ENCODE data around the gene SYT17.
"Not testable (repeated sequence)": the region's sequence is repeated elsewhere in the genome, so short reads cannot be mapped to it uniquely, and the experiment has no call there.

SYT17 gene

GRCh38 chr16:19173649-19174383 lies 5.8 kb downstream of the SYT17 start:
- DNase-seq (ENCODE audit: low read depth), result no peak

GRCh38 chr16:19174478-19174877 lies 6.4 kb downstream of the SYT17 start:
- DNase-seq (ENCODE audit: low read depth), result no peak

- DNase-seq (ENCODE audit: low read depth), result no peak
Measured at GRCh38 chr16:19175492-19176262, 7.6 kb downstream of the SYT17 start.

GRCh38 chr16:19177111-19177739 lies 9.2 kb downstream of the SYT17 start:
- no peak for DNase-seq (ENCODE audit: low read depth)

- DNase-seq (ENCODE audit: low read depth), result no peak
Measured at GRCh38 chr16:19179546-19180490, 11.8 kb downstream of the SYT17 start.

- DNase-seq (ENCODE audit: low read depth), result no peak
Measured at GRCh38 chr16:19180741-19181140, 12.7 kb downstream of the SYT17 start.

GRCh38 chr16:19182481-19182880 lies 14.4 kb downstream of the SYT17 start:
- no peak for DNase-seq (ENCODE audit: low read depth)

GRCh38 chr16:19183187-19183586 lies 15.1 kb downstream of the SYT17 start:
- DNase-seq (ENCODE audit: low read depth), result no peak

- no peak for DNase-seq (ENCODE audit: low read depth)
Measured at GRCh38 chr16:19184823-19185509, 16.9 kb downstream of the SYT17 start.

- no peak for DNase-seq (ENCODE audit: low read depth)
Measured at GRCh38 chr16:19185510-19185851, 17.4 kb downstream of the SYT17 start.

GRCh38 chr16:19186408-19186807 lies 18.4 kb downstream of the SYT17 start:
- DNase-seq (ENCODE audit: low read depth), result no peak

GRCh38 chr16:19187961-19188360 lies 19.9 kb downstream of the SYT17 start:
- DNase-seq (ENCODE audit: low read depth), result not testable (repeated sequence)

GRCh38 chr16:19188406-19188805 lies 20.4 kb downstream of the SYT17 start:
- DNase-seq (ENCODE audit: low read depth), result no peak

- DNase-seq (ENCODE audit: low read depth), result no peak
Measured at GRCh38 chr16:19192865-19193264, 24.8 kb downstream of the SYT17 start.

GRCh38 chr16:19196871-19197270 lies 28.8 kb downstream of the SYT17 start:
- no peak for DNase-seq (ENCODE audit: low read depth)

GRCh38 chr16:19203374-19203966 lies 35.4 kb downstream of the SYT17 start:
- no peak for DNase-seq (ENCODE audit: low read depth)

- DNase-seq (ENCODE audit: low read depth), result no peak
Measured at GRCh38 chr16:19210280-19210924, 42.4 kb downstream of the SYT17 start.

GRCh38 chr16:19210968-19211367 lies 42.9 kb downstream of the SYT17 start:
- no peak for DNase-seq (ENCODE audit: low read depth)

- no peak for DNase-seq (ENCODE audit: low read depth)
Measured at GRCh38 chr16:19212059-19212458, 44.0 kb downstream of the SYT17 start.

- no peak for DNase-seq (ENCODE audit: low read depth)
Measured at GRCh38 chr16:19213885-19214284, 45.8 kb downstream of the SYT17 start.

GRCh38 chr16:19215705-19216104 lies 47.7 kb downstream of the SYT17 start:
- DNase-seq (ENCODE audit: low read depth), result no peak
